Panc1 (cell line): ENCODE data around the gene CCDC32. TPM values are rescaled to one million over a fixed set of nuclear protein-coding genes. Genes with fewer than 3 reads are reported as not detected.

Source experiments
- ATAC-seq: fragments of 200-7000 bp; cut with Tn5 transposase; 2 replicates; pipeline ENCODE4 v1.9.1; 2020; ENCODE audit warnings: mild to moderate bottlenecking, moderate library complexity
- BruUV-seq: library from RNA; stranded (reverse); fragments of 400-500 nt; replicated peaks from 2 replicates; lab custom pipeline; 2021; lab: Mats Ljungman, UMichigan
- CTCF ChIA-PET: fragments of 300-600 bp; sonication (Branson Sonifier 250); formaldehyde crosslinking; loops from one replicate; lab custom pipeline; 2022; ENCODE audit warnings: antibody characterized with exemption; lab: Charles Lee
- POLR2A ChIA-PET: fragments of 300-600 bp; sonication (Branson Sonifier 250); formaldehyde crosslinking; loops from one replicate; lab custom pipeline; 2022; ENCODE audit warnings: antibody characterized with exemption; lab: Charles Lee
- DNase-seq: peaks from one replicate; pipeline ENCODE4 v3.0.0-alpha.2; 2010; ENCODE audit warnings: low read depth, low spot score
- H3K27ac ChIP-seq: 2 replicates; pipeline ENCODE4 v1.5.1; 2011; ENCODE audit warnings: mild to moderate bottlenecking, low read length, inconsistent platforms
- H3K27me3 ChIP-seq: fragments of 200-500 bp; sonication (Bioruptor generic); 2 replicates; pipeline ENCODE4 v1.6.0; 2014; ENCODE audit warnings: low read length, inconsistent platforms; ENCODE audit not compliant: control insufficient read depth, insufficient read depth
- H3K36me3 ChIP-seq: fragments of 200-500 bp; sonication (Bioruptor generic); 2 replicates; pipeline ENCODE4 v1.5.1; 2014; ENCODE audit warnings: inconsistent platforms, mild to moderate bottlenecking, low read length, moderate library complexity; ENCODE audit not compliant: control insufficient read depth, insufficient read depth
- H3K4me1 ChIP-seq: 2 replicates; pipeline ENCODE4 v1.5.1; 2011; ENCODE audit warnings: inconsistent platforms, mild to moderate bottlenecking, low read length, moderate library complexity; ENCODE audit not compliant: control insufficient read depth, insufficient read depth
- H3K4me3 ChIP-seq, 2 experiments: 2 replicates each; pipeline ENCODE4 v1.5.1; 2011 to 2012; ENCODE audit warnings: low read depth in 2 of 2, low read length in 2 of 2, mild to moderate bottlenecking in 2 of 2, inconsistent platforms in 1 of 2, moderate library complexity in 1 of 2
- H3K9me3 ChIP-seq: fragments of 200-500 bp; sonication (Bioruptor generic); 2 replicates; pipeline ENCODE4 v1.5.1; 2014; ENCODE audit warnings: low read depth, mild to moderate bottlenecking, inconsistent platforms, low read length, moderate library complexity; ENCODE audit not compliant: control insufficient read depth, insufficient read depth
- CTCF ChIP-seq: fragments of 450-650 bp; IDR thresholded peaks from 2 replicates; pipeline ENCODE4 v1.5.1; 2017; ENCODE audit warnings: mild to moderate bottlenecking
- POLR2AphosphoS5 ChIP-seq: IDR thresholded peaks from 2 replicates; pipeline ENCODE4 v1.6.1; 2012; ENCODE audit warnings: mild to moderate bottlenecking, low read depth, low read length, moderate library complexity
- REST ChIP-seq, 2 experiments: IDR thresholded peaks; 2 replicates each; pipeline ENCODE4 v1.6.1; 2011 to 2012; ENCODE audit warnings: low read depth in 2 of 2, control low read depth in 1 of 2, low read length in 1 of 2, mild to moderate bottlenecking in 1 of 2, moderate library complexity in 1 of 2; ENCODE audit not compliant: insufficient read depth in 1 of 2
- SIN3A ChIP-seq: IDR thresholded peaks from 2 replicates; pipeline ENCODE4 v1.6.1; 2012; ENCODE audit warnings: low read depth, mild to moderate bottlenecking, low read length, moderate library complexity, borderline replicate concordance; ENCODE audit not compliant: insufficient read depth
- TCF7L2 ChIP-seq: IDR thresholded peaks from 2 replicates; pipeline ENCODE4 v1.6.1; 2011; ENCODE audit warnings: mild to moderate bottlenecking, low read depth, low read length, inconsistent platforms
- in situ Hi-C: cut with HindIII; loops from 2 replicates; pipeline ENCODE4 v1.10.0; 2016; ENCODE audit warnings: low sequenced_read_pairs, low pct_unique_long_range_greater_than_20kb
- intact Hi-C: fragments of 100-400 bp; cut with micrococcal nuclease; formaldehyde crosslinking; loops from one replicate; pipeline ENCODE4 v1.10.0; 2022; ENCODE audit not compliant: unreplicated experiment
- total RNA-seq: library from RNA; stranded (reverse); gene quantifications from one replicate; pipeline ENCODE4 v1.2.1, GENCODE V29; 2021; ENCODE audit not compliant: unreplicated experiment

The CCDC32 gene
- total RNA-seq, 1 experiment from 2014 or later = 29.8 TPM

GRCh38 chr15:40511472-40512133 is 53.2 kb downstream of the CCDC32 start:
- Histone ChIP-seq H3K36me3 (no peaks in the 10 kb centered on the region), H3K27me3 (no peaks in the 10 kb centered on the region), H3K9me3 (no peaks in the 10 kb centered on the region), H3K27ac (peak overlapping the region; percentile 71), H3K4me1 (peaks cover 16% of the 10 kb centered on the region), H3K4me3 (peak overlapping the region; percentile 51 to 61)
- BruUV-seq = no TSS peak
- POLR2A ChIA-PET = no interaction called here
- ATAC-seq = peak; percentile 82
- no peak for DNase-seq
- in situ Hi-C loops = no loop called here
- no peak; the same call in 1 of the 2 replicates for TF ChIP-seq POLR2AphosphoS5
- TF ChIP-seq REST (IDR thresholded peaks at IDR 0.05; ENCODE audit: insufficient read depth in 1 of 2, low read depth in 2 of 2, low read length in 1 of 2) = no peak
- no peak for TF ChIP-seq TCF7L2
- CTCF ChIA-PET = interaction anchor here (0.6 kb wide), 1 partner anchor 10 kb away, joined by 11 read pairs; no protein-coding TSS in a partner anchor
- intact Hi-C loops = no loop called here

- Histone ChIP-seq H3K27me3 (no peaks in the 10 kb centered on the region), H3K9me3 (no peaks in the 10 kb centered on the region), H3K27ac (peak overlapping the region; percentile 71), H3K4me1 (peaks cover 19% of the 10 kb centered on the region), H3K36me3 (no peaks in the 10 kb centered on the region), H3K4me3 (peak overlapping the region; percentile 51 to 61)
- ChIA-PET POLR2A (no interaction called here), CTCF (no interaction called here)
- intact Hi-C loops (no loop called here), in situ Hi-C loops (no loop called here)
- ATAC-seq (no peak), DNase-seq (no peak)
- TF ChIP-seq CTCF (no peak), POLR2AphosphoS5 (no peak), REST (IDR thresholded peaks at IDR 0.05; ENCODE audit: insufficient read depth in 1 of 2, low read depth in 2 of 2, low read length in 1 of 2) (no peak), SIN3A (no peak)
- BruUV-seq = no TSS peak
Observed at GRCh38 chr15:40511093-40511471, 53.8 kb downstream of the CCDC32 start.
